GM12892 (cell line): ENCODE data around the gene SORCS3.

Source experiments
- DNase-seq: peaks from one replicate; pipeline ENCODE4 v3.0.0; 2011; ENCODE audit not compliant: insufficient read length
- FAIRE-seq: peaks from 2 replicates; lab custom pipeline; 2011; peaks lifted over from hg19 to GRCh38; lab: Jason Lieb, UNC
- POLR2A ChIP-seq: IDR thresholded peaks from 2 replicates; pipeline ENCODE4 v1.6.1; 2011; ENCODE audit warnings: low read depth, low read length, control low read depth
- POLR2AphosphoS5 ChIP-seq: IDR thresholded peaks from 2 replicates; pipeline ENCODE4 v1.6.1; 2011; ENCODE audit warnings: low read depth, low read length, control low read depth
- TAF1 ChIP-seq: IDR thresholded peaks from 2 replicates; pipeline ENCODE4 v1.6.1; 2011; ENCODE audit warnings: low read depth, mild to moderate bottlenecking, control low read depth, low read length, borderline replicate concordance

The SORCS3 gene

DNA sequence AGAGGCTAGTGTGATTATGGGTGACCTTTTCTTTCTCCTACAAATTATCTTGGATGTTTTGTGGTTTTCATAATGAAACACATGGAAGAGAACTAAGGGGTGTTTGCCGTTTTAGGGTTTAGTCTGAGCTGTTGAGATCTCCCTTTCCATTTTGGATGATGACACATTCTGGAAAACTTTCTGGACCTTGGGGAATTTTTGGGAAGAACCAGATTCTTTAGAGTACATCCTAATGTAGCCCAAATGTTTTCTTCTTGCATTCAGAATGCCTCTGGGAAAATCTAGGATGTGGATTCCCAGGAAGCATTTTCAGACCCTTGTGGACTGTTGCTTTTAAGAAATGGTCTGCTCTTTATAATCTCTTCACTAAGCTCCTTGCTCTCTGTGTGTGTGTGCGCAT lies 165.7 kb downstream of the SORCS3 start:
- TF ChIP-seq POLR2A (no peak), TAF1 (no peak), POLR2AphosphoS5 (no peak)
- DNase-seq (no peak), FAIRE-seq (no peak)

DNA sequence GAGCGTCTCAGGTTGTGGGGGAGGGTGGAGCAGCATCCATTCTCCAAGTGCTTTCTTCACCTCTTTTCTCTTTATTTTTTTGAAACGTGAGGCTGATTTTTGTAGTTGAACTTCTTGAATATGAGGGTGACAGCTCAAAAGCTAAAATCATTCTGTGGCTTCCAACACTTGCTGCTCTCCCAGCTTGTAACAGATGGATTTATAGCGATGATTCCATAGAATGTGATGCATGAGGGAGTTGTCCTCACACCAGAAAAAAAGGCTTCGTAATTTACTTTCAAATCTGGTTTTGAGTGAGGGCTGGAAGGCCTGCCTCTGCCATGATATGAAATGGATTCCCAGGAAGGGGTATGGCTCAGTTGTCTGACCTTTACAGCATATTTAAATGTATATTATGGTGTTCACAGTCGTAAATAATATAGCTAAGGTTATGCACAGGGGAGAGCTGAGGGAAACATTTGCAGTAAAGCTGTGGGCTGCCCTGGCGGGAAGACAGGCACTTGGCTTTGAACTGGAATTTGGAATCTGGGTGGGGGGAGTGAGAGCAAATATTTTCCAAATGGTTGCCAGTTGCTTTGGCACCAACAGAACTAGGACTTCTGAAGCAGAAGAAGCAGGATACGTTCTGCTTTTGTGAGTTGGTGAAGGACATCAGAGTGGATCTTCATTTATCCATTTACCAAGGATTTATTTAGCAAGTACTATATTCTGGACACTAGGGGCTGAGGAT lies 166.7 kb downstream of the SORCS3 start:
- no peak for DNase-seq
- peak; percentile 60 for FAIRE-seq
- no peak for TF ChIP-seq POLR2A
- TF ChIP-seq TAF1 = no peak
- no peak for TF ChIP-seq POLR2AphosphoS5

DNA sequence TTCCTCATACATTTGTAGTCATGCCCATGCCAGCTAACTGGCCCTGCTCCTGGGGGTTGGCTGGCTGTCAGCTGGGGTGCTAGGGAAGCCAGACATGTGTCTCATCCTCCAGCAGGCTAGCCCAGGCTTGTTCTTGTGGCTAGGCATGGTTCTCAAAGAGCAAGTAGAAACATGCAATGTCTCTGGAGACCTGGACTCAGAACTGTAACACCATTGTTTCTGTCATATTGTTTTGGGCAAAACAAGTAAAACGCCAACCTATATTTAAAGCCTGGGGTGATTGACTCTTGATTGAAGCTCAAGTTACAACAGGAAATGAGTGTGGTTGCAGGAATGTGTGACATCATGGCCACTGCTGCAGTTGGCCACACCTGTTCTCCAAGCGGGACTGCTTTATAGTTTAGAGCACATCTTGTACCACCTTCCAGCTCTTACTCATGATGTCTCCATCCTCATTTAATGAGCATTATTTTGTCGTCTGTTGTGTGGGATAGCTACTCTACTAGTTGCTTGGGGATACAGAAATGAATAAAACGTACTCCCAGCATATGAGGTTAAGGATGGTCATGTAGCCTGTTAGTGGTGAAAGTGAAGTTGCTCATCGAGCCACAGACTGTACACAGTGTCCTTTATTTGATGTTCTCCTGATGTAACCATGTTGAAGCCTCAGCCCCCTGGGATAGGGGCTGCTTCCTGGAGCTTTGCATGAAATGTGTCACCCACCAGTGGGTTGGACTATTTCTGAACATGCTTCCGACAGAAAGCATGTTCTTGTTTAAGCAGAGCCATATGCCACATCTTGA lies 168.4 kb downstream of the SORCS3 start:
- DNase-seq (no peak), FAIRE-seq (peak; percentile 74)
- TF ChIP-seq POLR2AphosphoS5 (no peak), TAF1 (no peak), POLR2A (no peak)

- TF ChIP-seq POLR2A = no peak
- FAIRE-seq = no peak
- DNase-seq = no peak
Observed at GRCh38 chr10:104811166-104811565, 170.1 kb downstream of the SORCS3 start.

GRCh38 chr10:104816501-104816900 lies 175.4 kb downstream of the SORCS3 start:
- no peak for DNase-seq
- no peak for FAIRE-seq
- no peak for TF ChIP-seq POLR2AphosphoS5
- TF ChIP-seq TAF1 = no peak
- TF ChIP-seq POLR2A = no peak

DNA sequence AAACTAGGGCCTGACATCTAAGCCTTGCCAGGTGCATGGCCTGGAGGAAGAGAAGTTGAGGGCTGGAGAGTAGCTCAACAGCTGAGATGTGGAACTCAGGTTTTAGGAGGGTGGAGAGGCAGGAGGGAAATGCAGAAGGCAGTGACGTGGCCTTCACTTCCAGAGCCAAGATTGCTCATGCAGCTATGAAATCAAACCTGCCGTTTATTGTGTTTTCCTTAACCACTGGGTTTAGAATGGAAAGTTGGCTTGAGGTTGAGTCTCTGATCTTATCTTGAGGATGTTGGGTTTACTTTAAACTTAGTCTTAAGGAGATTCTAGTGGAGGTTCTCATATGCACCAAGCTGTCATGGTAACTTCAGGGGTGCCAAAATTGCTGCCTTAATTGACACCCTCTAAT lies 178.6 kb downstream of the SORCS3 start:
- no peak for DNase-seq
- FAIRE-seq = no peak
- TF ChIP-seq POLR2AphosphoS5 (no peak), TAF1 (no peak), POLR2A (no peak)

DNA sequence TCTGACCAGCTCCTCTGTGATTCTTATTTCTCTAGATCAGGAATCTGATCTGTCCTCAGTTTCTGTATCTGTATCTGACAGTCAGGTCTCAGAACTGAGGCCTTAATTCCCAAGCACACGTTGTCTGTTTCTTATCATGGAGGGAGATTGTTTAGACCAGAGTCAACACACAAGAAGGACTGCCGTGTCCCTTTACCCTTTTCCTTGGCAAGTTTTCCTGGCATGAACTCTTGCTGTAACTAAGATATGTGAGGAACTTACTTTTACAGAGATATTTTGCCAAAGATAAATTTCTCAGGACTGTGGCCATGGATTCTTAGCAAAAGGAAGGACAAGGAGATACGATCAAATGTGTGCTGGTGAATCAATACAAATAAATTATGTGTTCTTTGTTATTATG lies 181.0 kb downstream of the SORCS3 start:
- FAIRE-seq (no peak), DNase-seq (no peak)
- TF ChIP-seq POLR2A (no peak), TAF1 (no peak), POLR2AphosphoS5 (no peak)

GRCh38 chr10:104824380-104825006 lies 183.4 kb downstream of the SORCS3 start:
- FAIRE-seq (peak; percentile 24), DNase-seq (no peak)

DNA sequence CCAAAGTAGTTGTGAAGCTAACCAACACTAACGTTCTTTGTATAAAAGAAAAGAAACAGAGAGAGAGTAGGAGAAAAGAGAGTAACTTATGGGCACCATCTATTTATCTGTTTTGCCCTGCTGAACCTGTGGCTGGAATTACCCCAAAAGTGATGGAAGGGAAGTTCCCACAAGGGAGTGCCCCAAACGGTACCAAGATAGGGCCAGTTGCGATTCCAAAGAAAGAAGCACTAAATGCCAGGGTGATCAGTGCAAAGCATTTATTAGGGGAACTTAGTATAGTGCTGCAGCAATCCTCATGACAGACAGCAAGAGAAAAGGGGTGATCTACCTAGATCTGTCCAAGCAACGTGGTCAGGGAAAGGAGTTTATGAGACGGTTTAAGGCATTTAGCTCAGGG lies 190.2 kb downstream of the SORCS3 start:
- FAIRE-seq (no peak), DNase-seq (no peak)
- TF ChIP-seq POLR2AphosphoS5 = no peak
- no peak for TF ChIP-seq TAF1
- TF ChIP-seq POLR2A = no peak

More at GRCh38 chr10:104824380-104825006, 183.4 kb downstream of the SORCS3 start:
- TF ChIP-seq TAF1 = no peak
- TF ChIP-seq POLR2AphosphoS5 = no peak
- no peak for TF ChIP-seq POLR2A

DNA sequence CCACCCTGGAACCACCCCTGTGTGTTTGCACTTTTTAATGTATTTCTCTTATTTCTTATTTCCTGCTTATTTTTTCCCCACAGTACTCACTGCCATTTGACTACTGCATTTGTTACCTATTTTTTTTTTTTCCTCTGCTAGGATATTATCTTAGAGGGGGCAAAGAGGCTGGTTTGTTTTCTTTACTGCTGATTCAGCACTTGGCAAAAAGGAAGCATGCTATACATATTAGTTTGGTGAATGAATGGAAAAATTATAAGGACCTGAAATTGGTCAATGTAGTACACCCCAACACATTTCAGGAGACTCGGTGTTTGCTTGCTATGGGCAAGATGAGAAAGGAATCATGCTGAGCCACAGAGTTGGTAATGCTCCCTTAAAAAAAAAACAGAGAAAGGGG lies 193.5 kb downstream of the SORCS3 start:
- TF ChIP-seq POLR2A (no peak), POLR2AphosphoS5 (no peak), TAF1 (no peak)
- DNase-seq = no peak
- FAIRE-seq = no peak

DNA sequence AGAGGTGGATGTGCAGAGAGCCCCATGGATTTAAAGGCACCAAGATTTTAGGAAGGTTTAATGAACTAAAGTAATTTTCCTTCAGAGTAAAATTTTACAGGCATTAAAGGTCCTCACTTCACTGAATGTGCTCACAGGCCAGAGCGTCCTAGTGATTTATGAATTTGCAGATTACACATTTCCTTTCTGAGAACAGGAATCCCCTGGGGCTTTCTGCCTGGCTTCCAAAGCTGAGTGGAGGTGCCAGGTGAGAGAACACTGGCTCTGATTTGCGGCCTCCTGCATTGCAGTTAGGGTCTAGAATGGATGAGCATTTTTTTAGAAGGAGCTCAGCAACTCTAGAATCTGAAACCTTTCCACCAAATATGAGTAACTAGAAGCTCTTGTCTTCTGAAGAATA lies 194.3 kb downstream of the SORCS3 start:
- no peak for DNase-seq
- TF ChIP-seq POLR2AphosphoS5 = no peak
- no peak for TF ChIP-seq TAF1
- no peak for TF ChIP-seq POLR2A
- FAIRE-seq = peak; percentile 33

GRCh38 chr10:104842704-104843103 lies 201.6 kb downstream of the SORCS3 start:
- DNase-seq (no peak), FAIRE-seq (no peak)
- TF ChIP-seq POLR2AphosphoS5 (no peak), POLR2A (no peak), TAF1 (no peak)
